ENCODE data around the gene C13orf42. TPM values are rescaled to one million over a fixed set of nuclear protein-coding genes. Genes with fewer than 3 reads are reported as not detected.

Gene C13orf42
- total RNA-seq (2022; extraction: Qiagen RNA extraction; ENCODE audit: low read depth) = not detected in 5 replicates

GRCh38 chr13:51111174-51111573 lies at the start of gene C13orf42:
TSS of gene C13orf42 (minus strand) at chr13:51111274. CDS start at chr13:51111209, 65 bp downstream.

Other genes with a start within 250 kb of the C13orf42 start
- gene RNASEH2B, start 201.5 kb downstream of the C13orf42 start, total RNA-seq (2022; extraction: Qiagen RNA extraction; ENCODE audit: low read depth) = 26.1 to 33.6 TPM (median 30.9 TPM) in 5 replicates
- 1.9 to 2.9 TPM (median 2.1 TPM) in 5 replicates for gene FAM124A, start 111.1 kb upstream of the C13orf42 start, total RNA-seq (2022; extraction: Qiagen RNA extraction; ENCODE audit: low read depth)
- gene SERPINE3, start 228.4 kb upstream of the C13orf42 start, total RNA-seq (2022; extraction: Qiagen RNA extraction; ENCODE audit: low read depth) = 0.09 TPM in 1 of 5 replicates, not detected in the others